ENCODE measurements around the gene MYH10.

- no peak for TF ChIP-seq CTCF (IDR thresholded peaks at IDR 0.05)
- no peak for TF ChIP-seq POLR2A (IDR thresholded peaks at IDR 0.05)
Observed at GRCh38 chr17:8490256-8491023, 140.1 kb downstream of the MYH10 start.
